SK-N-SH treated with all-trans-retinoic acid at 6 μM for 48 hours (cell line): ENCODE measurements around the gene CFAP74.

Experiments used
- ATAC-seq: fragments of 200-7000 bp; cut with Tn5 transposase; 3 replicates; pipeline ENCODE4 v1.9.1; 2020; ENCODE audit warnings: mild to moderate bottlenecking, moderate library complexity
- ARNTL ChIP-seq: fragments of 450-650 bp; formaldehyde crosslinking; IDR thresholded peaks from 2 replicates; pipeline ENCODE4 v1.5.0; 2020; ENCODE audit warnings: low read depth, mild to moderate bottlenecking, moderate library complexity, borderline replicate concordance
- BACH2 ChIP-seq: fragments of 250-450 bp; sonication (Bioruptor Pico); IDR thresholded peaks from 2 replicates; pipeline ENCODE4 v1.9.0; 2021; ENCODE audit warnings: mild to moderate bottlenecking, borderline replicate concordance
- CREB5 ChIP-seq: fragments of 250-450 bp; sonication (Bioruptor Pico); IDR thresholded peaks from 2 replicates; pipeline ENCODE4 v1.5.1; 2020; ENCODE audit warnings: low read depth, mild to moderate bottlenecking, moderate library complexity
- CSDC2 ChIP-seq: fragments of 250-450 bp; sonication (Bioruptor Pico); IDR thresholded peaks from 2 replicates; pipeline ENCODE4 v1.5.0; 2020; ENCODE audit warnings: mild to moderate bottlenecking, moderate library complexity
- ESRRG ChIP-seq: fragments of 250-450 bp; sonication (Bioruptor Pico); IDR thresholded peaks from 2 replicates; pipeline ENCODE4 v1.6.1; 2021; ENCODE audit warnings: mild to moderate bottlenecking
- GLIS3 ChIP-seq: fragments of 250-450 bp; sonication (Bioruptor Pico); IDR thresholded peaks from 2 replicates; pipeline ENCODE4 v1.5.0; 2020; ENCODE audit warnings: mild to moderate bottlenecking, moderate library complexity
- ISL1 ChIP-seq: fragments of 250-450 bp; sonication (Bioruptor Pico); IDR thresholded peaks from 2 replicates; pipeline ENCODE4 v2.1.2; 2022; ENCODE audit warnings: mild to moderate bottlenecking, moderate library complexity
- OSR1 ChIP-seq: fragments of 250-450 bp; sonication (Bioruptor Pico); IDR thresholded peaks from 2 replicates; pipeline ENCODE4 v1.8.0; 2022; ENCODE audit warnings: moderate library complexity, mild to moderate bottlenecking, inconsistent platforms
- PATZ1 ChIP-seq: fragments of 250-450 bp; sonication (Bioruptor Pico); IDR thresholded peaks from 2 replicates; pipeline ENCODE4 v1.8.0; 2020; ENCODE audit warnings: mild to moderate bottlenecking, moderate library complexity, borderline replicate concordance
- POU6F1 ChIP-seq: fragments of 250-450 bp; sonication (Bioruptor Pico); IDR thresholded peaks from 2 replicates; pipeline ENCODE4 v1.8.0; 2021; ENCODE audit warnings: low read depth, mild to moderate bottlenecking, moderate library complexity, borderline replicate concordance
- PPARA ChIP-seq: fragments of 250-450 bp; sonication (Bioruptor Pico); IDR thresholded peaks from 2 replicates; pipeline ENCODE4 v1.5.0; 2020; ENCODE audit warnings: mild to moderate bottlenecking, borderline replicate concordance
- RARB ChIP-seq: fragments of 250-450 bp; sonication (Bioruptor Pico); IDR thresholded peaks from 2 replicates; pipeline ENCODE4 v1.8.0; 2021; ENCODE audit warnings: mild to moderate bottlenecking, moderate library complexity
- SNAI2 ChIP-seq: fragments of 250-450 bp; sonication (Bioruptor Pico); IDR thresholded peaks from 2 replicates; pipeline ENCODE4 v1.5.0; 2020; ENCODE audit warnings: mild to moderate bottlenecking, moderate library complexity
- TCF4 ChIP-seq: fragments of 250-450 bp; sonication (Bioruptor Pico); IDR thresholded peaks from 2 replicates; pipeline ENCODE4 v1.8.0; 2021; ENCODE audit warnings: mild to moderate bottlenecking, moderate library complexity, borderline replicate concordance
- TOX ChIP-seq: fragments of 250-450 bp; sonication (Bioruptor Pico); IDR thresholded peaks from 2 replicates; pipeline ENCODE4 v1.8.0; 2021; ENCODE audit warnings: mild to moderate bottlenecking, moderate library complexity, borderline replicate concordance
- TSHZ2 ChIP-seq: fragments of 250-450 bp; sonication (Bioruptor Pico); IDR thresholded peaks from 2 replicates; pipeline ENCODE4 v1.5.0; 2020; ENCODE audit warnings: mild to moderate bottlenecking, moderate library complexity
- ZC3H10 ChIP-seq: fragments of 250-450 bp; sonication (Bioruptor Pico); IDR thresholded peaks from 2 replicates; pipeline ENCODE4 v1.5.1; 2021; ENCODE audit warnings: mild to moderate bottlenecking, moderate library complexity
- ZFP3 ChIP-seq: fragments of 250-450 bp; sonication (Bioruptor Pico); IDR thresholded peaks from 2 replicates; pipeline ENCODE4 v1.5.0; 2020; ENCODE audit warnings: mild to moderate bottlenecking, moderate library complexity
- ZFP30 ChIP-seq: fragments of 450-650 bp; formaldehyde crosslinking; IDR thresholded peaks from 2 replicates; pipeline ENCODE4 v1.5.0; 2022; ENCODE audit warnings: mild to moderate bottlenecking, moderate library complexity
- ZNF565 ChIP-seq: fragments of 450-650 bp; formaldehyde crosslinking; conservative IDR thresholded peaks from 2 replicates; pipeline ENCODE4 v1.5.0; 2020; ENCODE audit warnings: low read depth, mild to moderate bottlenecking, moderate library complexity
- ZNF70 ChIP-seq: fragments of 450-650 bp; formaldehyde crosslinking; IDR thresholded peaks from 2 replicates; pipeline ENCODE4 v1.5.0; 2020; ENCODE audit warnings: mild to moderate bottlenecking, moderate library complexity
- TF ChIP-seq, protein P1 (sequence below): fragments of 250-450 bp; sonication (Bioruptor Pico); IDR thresholded peaks from 2 replicates; pipeline ENCODE4 v1.5.1; 2021; ENCODE audit warnings: mild to moderate bottlenecking, moderate library complexity

The CFAP74 gene

GRCh38 chr1:1938613-1939295, 64.8 kb downstream of the CFAP74 start (continued):
- no peak for TF ChIP-seq ESRRG (CRISPR knock-in tag)

DNA sequence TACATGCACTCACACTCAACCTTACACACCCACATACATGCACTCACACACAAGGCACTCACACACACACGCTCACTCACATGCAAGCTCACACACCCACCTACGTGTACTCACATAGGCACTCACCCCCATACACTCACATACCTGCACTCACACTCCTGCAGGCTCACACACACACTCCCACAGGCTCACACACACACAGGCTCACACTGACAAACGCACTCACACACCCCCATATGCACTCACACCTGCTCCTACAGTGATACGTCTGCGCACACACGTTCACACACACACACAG, 65.4 kb downstream of the CFAP74 start:
- ATAC-seq: no peak
- TF ChIP-seq BACH2 (CRISPR knock-in tag) (no peak), TOX (CRISPR knock-in tag) (no peak), CREB5 (CRISPR knock-in tag) (no peak), TSHZ2 (CRISPR knock-in tag) (no peak), SNAI2 (no peak), ARNTL (CRISPR knock-in tag) (no peak), RARB (CRISPR knock-in tag) (no peak), TCF4 (CRISPR knock-in tag) (no peak), ZC3H10 (CRISPR knock-in tag) (no peak), PATZ1 (CRISPR knock-in tag) (no peak), ZNF565 (CRISPR knock-in tag) (no peak), OSR1 (CRISPR knock-in tag) (no peak), GLIS3 (CRISPR knock-in tag) (no peak), ISL1 (CRISPR knock-in tag) (no peak), ZFP30 (no peak), ZFP3 (no peak), ZNF70 (CRISPR knock-in tag) (no peak), CSDC2 (CRISPR knock-in tag) (no peak)
- TF ChIP-seq, protein P1, sequence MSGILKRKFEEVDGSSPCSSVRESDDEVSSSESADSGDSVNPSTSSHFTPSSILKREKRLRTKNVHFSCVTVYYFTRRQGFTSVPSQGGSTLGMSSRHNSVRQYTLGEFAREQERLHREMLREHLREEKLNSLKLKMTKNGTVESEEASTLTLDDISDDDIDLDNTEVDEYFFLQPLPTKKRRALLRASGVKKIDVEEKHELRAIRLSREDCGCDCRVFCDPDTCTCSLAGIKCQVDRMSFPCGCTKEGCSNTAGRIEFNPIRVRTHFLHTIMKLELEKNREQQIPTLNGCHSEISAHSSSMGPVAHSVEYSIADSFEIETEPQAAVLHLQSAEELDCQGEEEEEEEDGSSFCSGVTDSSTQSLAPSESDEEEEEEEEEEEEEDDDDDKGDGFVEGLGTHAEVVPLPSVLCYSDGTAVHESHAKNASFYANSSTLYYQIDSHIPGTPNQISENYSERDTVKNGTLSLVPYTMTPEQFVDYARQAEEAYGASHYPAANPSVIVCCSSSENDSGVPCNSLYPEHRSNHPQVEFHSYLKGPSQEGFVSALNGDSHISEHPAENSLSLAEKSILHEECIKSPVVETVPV (CRISPR knock-in tag): no peak
- TF ChIP-seq, all 23 proteins: peak for 0

GRCh38 chr1:1937549-1938275, 65.9 kb downstream of the CFAP74 start:
- no peak; the same call in 2 of the 3 replicates for ATAC-seq
- TF ChIP-seq TOX (CRISPR knock-in tag): no peak
- no peak for TF ChIP-seq ZFP3
- no peak for TF ChIP-seq CREB5 (CRISPR knock-in tag)
- no peak for TF ChIP-seq ZC3H10 (CRISPR knock-in tag)
- no peak for TF ChIP-seq ESRRG (CRISPR knock-in tag)
- TF ChIP-seq ZFP30: no peak
- no peak for TF ChIP-seq TCF4 (CRISPR knock-in tag)
- TF ChIP-seq, protein P1 (CRISPR knock-in tag): no peak
- TF ChIP-seq GLIS3 (CRISPR knock-in tag): no peak
- no peak for TF ChIP-seq ISL1 (CRISPR knock-in tag)
- TF ChIP-seq POU6F1 (CRISPR knock-in tag): no peak
- TF ChIP-seq PPARA (CRISPR knock-in tag): no peak
- no peak for TF ChIP-seq SNAI2
- TF ChIP-seq OSR1 (CRISPR knock-in tag): no peak
- no peak for TF ChIP-seq PATZ1 (CRISPR knock-in tag)
- no peak for TF ChIP-seq ZNF565 (CRISPR knock-in tag)
